Neural progenitor cell (in vitro differentiated cells): ENCODE results near the gene ENPP6.

Experiments used
- EZH2 ChIP-seq: fragments of 200-600 bp; sonication (generic); IDR thresholded peaks from 2 replicates; pipeline ENCODE4 v1.6.1; 2017; ENCODE audit warnings: antibody characterized with exemption, mild to moderate bottlenecking, moderate library complexity
- EZH2phosphoT487 ChIP-seq: fragments of 200-600 bp; sonication (generic); IDR thresholded peaks from 2 replicates; pipeline ENCODE4 v1.6.1; 2017; ENCODE audit warnings: antibody characterized with exemption
- TF ChIP-seq, protein P1 (sequence below): fragments of 200-600 bp; sonication (generic); IDR thresholded peaks from 2 replicates; pipeline ENCODE4 v1.5.1; 2017; ENCODE audit warnings: antibody characterized with exemption, mild to moderate bottlenecking

DNA sequence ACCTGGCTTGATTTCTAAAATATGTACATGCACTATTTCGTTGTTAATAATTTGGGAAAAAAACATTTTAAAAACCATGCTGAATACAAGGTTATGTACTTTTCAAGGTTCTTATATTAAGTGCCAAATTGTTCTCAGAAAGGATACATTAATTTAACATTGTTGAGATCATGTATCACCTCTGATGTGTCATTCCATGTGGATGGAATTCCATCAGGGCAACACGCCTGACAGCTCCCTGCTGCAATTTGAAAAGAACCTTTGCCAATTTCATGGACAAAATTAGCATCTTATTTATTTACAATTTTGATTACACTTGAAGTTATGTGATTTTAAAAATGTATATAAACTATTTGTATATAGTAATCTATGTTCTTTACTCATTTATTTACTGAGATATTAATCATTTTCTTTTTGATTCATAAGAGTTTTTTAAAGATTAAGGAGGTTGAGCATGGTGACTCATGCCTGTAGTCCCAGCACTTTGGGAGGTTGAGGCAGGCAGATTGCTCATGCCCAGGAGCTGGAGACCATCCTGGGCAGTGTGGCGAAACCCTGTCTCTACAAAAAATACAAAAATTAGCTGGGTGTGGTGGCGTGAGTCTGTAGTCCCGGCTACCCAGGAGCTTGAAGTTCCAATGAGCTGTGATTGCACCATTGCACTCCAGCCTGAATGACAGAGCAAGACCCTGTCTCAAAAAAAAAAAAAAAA is 142.8 kb downstream of the ENPP6 start:
- TF ChIP-seq, protein P1, sequence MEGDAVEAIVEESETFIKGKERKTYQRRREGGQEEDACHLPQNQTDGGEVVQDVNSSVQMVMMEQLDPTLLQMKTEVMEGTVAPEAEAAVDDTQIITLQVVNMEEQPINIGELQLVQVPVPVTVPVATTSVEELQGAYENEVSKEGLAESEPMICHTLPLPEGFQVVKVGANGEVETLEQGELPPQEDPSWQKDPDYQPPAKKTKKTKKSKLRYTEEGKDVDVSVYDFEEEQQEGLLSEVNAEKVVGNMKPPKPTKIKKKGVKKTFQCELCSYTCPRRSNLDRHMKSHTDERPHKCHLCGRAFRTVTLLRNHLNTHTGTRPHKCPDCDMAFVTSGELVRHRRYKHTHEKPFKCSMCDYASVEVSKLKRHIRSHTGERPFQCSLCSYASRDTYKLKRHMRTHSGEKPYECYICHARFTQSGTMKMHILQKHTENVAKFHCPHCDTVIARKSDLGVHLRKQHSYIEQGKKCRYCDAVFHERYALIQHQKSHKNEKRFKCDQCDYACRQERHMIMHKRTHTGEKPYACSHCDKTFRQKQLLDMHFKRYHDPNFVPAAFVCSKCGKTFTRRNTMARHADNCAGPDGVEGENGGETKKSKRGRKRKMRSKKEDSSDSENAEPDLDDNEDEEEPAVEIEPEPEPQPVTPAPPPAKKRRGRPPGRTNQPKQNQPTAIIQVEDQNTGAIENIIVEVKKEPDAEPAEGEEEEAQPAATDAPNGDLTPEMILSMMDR = no peak
- no peak for TF ChIP-seq EZH2phosphoT487
- TF ChIP-seq EZH2 = no peak
